ENCODE results near the gene PCNT.

PCNT gene

DNA sequence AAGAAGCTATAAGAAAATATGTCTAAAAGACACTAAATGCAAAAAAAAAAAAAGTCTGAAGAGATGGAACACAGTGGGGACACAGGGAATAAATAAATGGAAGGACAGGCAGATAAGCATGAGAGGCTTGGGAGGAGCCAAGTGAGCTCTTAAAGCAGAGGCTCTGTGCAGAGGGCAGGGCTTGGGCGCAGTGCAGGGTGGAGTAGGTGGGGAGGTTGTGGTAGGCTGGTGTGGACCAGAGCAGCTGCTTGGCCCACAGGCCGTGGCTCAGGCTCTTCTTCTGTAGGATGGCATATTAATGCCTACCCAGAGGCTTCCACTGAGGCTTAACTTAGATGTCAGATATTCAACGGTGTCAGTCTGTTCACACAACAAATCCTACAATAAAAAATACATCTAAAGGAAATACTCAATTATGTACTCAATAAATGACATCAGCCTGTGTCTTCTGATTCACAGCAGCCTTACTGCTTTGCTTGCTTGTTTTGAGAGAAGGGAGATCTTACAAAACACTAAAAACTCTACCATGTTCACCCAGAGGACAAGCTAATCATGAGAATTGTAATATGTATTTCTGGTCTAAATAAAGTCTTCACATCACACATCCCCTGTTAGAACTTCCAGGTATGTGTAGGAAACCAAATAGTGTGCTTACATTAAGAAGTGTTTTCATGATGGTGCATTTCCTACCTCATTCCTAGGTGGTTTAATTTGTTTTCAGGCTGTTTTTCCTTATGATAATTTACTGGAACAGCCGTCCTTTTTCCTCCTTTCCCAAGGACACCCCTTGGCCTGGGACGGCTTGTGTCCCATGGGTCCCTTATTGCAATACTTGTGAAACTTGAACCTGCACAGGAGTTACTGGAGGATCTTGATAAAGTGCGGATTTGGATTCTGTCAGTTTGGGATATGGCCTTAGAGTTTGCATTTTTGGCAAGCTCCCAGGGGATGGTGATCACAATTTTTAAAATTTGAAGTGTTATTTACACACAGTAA, 159.6 kb downstream of the PCNT start:
- Mint-ChIP-seq H3K4me3 (no peak overlapping the region), H3K27ac (no peak overlapping the region), H3K36me3 (ENCODE audit: low read depth) (peaks cover 42% of the 10 kb centered on the region), H3K4me1 (peaks cover 12% of the 10 kb centered on the region), H3K27me3 (ENCODE audit: low read depth) (no peaks in the 10 kb centered on the region), H3K9me3 (no peaks in the 10 kb centered on the region)
- TF ChIP-seq, protein P1, sequence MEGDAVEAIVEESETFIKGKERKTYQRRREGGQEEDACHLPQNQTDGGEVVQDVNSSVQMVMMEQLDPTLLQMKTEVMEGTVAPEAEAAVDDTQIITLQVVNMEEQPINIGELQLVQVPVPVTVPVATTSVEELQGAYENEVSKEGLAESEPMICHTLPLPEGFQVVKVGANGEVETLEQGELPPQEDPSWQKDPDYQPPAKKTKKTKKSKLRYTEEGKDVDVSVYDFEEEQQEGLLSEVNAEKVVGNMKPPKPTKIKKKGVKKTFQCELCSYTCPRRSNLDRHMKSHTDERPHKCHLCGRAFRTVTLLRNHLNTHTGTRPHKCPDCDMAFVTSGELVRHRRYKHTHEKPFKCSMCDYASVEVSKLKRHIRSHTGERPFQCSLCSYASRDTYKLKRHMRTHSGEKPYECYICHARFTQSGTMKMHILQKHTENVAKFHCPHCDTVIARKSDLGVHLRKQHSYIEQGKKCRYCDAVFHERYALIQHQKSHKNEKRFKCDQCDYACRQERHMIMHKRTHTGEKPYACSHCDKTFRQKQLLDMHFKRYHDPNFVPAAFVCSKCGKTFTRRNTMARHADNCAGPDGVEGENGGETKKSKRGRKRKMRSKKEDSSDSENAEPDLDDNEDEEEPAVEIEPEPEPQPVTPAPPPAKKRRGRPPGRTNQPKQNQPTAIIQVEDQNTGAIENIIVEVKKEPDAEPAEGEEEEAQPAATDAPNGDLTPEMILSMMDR (IDR thresholded peaks at IDR 0.05; ENCODE audit: unreplicated experiment in 3 of 3): no peak

DNA sequence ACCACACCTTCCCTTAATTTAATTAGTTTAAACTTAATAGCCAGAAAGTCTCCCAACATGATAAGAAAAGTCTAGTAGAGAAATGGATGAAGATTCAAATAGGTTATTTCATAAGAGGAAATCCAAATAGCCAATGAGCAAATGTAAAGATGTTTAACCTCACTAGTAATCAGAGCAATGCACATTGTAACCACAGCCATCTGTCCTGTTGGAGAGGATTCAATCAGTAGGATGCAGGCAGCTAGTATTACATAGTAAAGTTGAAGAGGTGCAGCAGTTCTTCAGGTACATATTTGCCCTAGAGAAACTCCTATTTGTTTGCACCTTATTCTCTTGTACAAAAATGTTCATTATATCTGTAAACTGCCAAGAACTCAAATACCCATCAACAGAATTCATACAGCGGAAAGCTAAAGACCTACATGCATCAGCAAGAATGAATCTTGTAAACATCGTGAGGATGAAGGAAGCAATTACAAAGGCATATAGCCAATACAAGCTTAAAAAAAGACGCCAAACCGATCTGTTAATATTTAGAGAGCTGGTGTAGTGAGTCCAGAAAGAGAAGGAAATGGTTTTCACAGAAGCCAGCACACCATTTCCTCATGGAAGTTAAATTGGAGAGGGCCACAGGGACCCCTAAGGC, 162.6 kb downstream of the PCNT start:
- peaks cover 27% of the 10 kb centered on the region for H3K36me3 Mint-ChIP-seq (ENCODE audit: low read depth)
- no peak overlapping the region for H3K4me3 Mint-ChIP-seq
- H3K27me3 Mint-ChIP-seq (ENCODE audit: low read depth): no peaks in the 10 kb centered on the region
- TF ChIP-seq, protein P1 (IDR thresholded peaks at IDR 0.05; ENCODE audit: unreplicated experiment in 3 of 3): no peak
- H3K9me3 Mint-ChIP-seq: no peaks in the 10 kb centered on the region
- no peak overlapping the region for H3K27ac Mint-ChIP-seq
- H3K4me1 Mint-ChIP-seq: peaks cover 20% of the 10 kb centered on the region

DNA sequence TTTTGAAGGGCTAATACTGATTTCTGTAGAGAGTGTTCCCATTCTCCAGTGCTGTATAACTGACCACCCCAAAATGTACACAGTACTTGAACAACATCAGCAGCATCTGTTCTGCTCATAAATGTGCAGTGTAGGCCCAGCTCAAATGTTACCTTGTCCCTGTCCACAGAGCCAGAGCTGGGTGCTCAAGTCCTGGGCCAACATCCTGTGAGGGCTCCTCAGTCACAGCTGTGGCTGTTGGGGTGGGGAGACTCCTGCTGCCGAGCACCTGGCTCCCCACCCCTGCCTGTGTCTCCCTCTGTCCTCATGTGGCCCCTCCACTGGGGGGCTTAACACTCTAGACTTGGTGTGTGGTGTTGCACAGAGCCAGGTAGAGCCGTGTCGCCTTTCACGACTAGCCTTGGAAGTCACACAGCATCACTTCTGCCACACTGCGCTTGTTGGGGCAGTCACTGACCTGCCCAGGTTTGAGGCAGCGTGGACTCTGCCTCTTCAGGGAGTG, 165.3 kb downstream of the PCNT start:
- Mint-ChIP-seq H3K9me3 (peaks cover 3% of the 10 kb centered on the region), H3K4me1 (peaks cover 8% of the 10 kb centered on the region), H3K36me3 (ENCODE audit: low read depth) (peaks cover 52% of the 10 kb centered on the region), H3K4me3 (no peak overlapping the region), H3K27ac (peak overlapping the region in 1 of 3 experiments; percentile 73), H3K27me3 (ENCODE audit: low read depth) (no peaks in the 10 kb centered on the region)
- TF ChIP-seq, protein P1 (IDR thresholded peaks at IDR 0.05; ENCODE audit: unreplicated experiment in 3 of 3): no peak

DNA sequence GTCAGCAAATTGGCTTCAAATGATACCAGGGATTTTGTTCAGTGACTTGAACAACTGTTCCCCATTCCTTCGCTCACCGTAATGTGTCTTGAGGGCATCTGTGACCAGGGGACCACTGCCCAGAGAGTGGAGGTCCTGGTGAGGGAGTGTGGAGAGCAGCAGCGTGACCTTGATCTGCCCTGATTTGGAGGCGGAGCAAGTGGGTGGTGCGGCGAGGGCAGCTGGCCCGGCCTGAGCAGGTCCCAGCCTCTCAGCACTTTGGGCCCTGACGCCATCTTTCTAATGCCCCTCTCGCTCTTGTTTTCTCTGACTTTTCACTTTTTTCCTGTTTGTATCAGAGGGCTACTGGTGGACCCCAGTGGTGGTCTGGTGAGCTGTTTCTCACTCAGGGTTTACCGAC, 165.8 kb downstream of the PCNT start:
- no peak overlapping the region for H3K4me3 Mint-ChIP-seq
- TF ChIP-seq, protein P1 (IDR thresholded peaks at IDR 0.05; ENCODE audit: unreplicated experiment in 3 of 3): no peak
- peaks cover 8% of the 10 kb centered on the region for H3K4me1 Mint-ChIP-seq
- H3K36me3 Mint-ChIP-seq (ENCODE audit: low read depth): peaks cover 55% of the 10 kb centered on the region
- H3K27me3 Mint-ChIP-seq (ENCODE audit: low read depth): no peaks in the 10 kb centered on the region
- H3K9me3 Mint-ChIP-seq: peaks cover 3% of the 10 kb centered on the region
- peak overlapping the region in 2 of 3 experiments; percentile 26 to 73 for H3K27ac Mint-ChIP-seq

DNA sequence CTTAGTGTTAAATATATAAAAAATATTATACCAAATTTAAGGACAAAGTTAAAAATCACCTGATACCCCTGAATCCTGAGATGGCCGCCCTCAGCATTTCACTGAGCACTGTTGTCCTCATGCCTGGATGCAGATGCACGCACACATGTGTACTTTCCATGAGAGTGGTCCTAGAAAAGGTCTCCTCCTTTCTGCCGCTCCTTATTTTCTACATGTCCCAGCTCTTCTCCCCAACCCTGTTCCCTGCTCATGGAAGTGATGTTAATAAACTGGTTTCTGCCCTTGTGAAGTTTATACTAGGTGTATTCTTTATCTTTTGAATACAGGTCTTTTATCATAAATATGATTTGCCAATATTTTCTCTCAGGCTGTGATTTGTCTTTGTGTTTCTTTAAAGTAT, 167.6 kb downstream of the PCNT start:
- peaks cover 8% of the 10 kb centered on the region for H3K4me1 Mint-ChIP-seq
- H3K27me3 Mint-ChIP-seq (ENCODE audit: low read depth): no peaks in the 10 kb centered on the region
- H3K9me3 Mint-ChIP-seq: peaks cover 3% of the 10 kb centered on the region
- peaks cover 57% of the 10 kb centered on the region for H3K36me3 Mint-ChIP-seq (ENCODE audit: low read depth)
- TF ChIP-seq, protein P1 (IDR thresholded peaks at IDR 0.05; ENCODE audit: unreplicated experiment in 3 of 3): no peak
- H3K27ac Mint-ChIP-seq: peak overlapping the region in 1 of 3 experiments; percentile 25
- no peak overlapping the region for H3K4me3 Mint-ChIP-seq
